Esophagus squamous epithelium (tissue), 5 donors: Measurements from ENCODE around the gene CIDEB. TPM values are rescaled to one million over a fixed set of nuclear protein-coding genes. Genes with fewer than 3 reads are reported as not detected.

ENCODE experiments used
- DNase-seq: peaks from one replicate; lab custom pipeline; 2025; lab: John Stamatoyannopoulos, UW
- H3K27ac ChIP-seq, 4 donors: fragments of 200-600 bp; sonication (generic); one replicate each; pipeline ENCODE4 v1.5.1; 2016 to 2019; ENCODE audit warnings: mild to moderate bottlenecking in 1 of 4
- H3K27me3 ChIP-seq, 4 donors: fragments of 200-600 bp; sonication (generic); 1 replicate in 3 of 4; 2 replicates in 1 of 4; pipeline versions ENCODE4 v1.5.1 to v1.6.0; 2017 to 2021; ENCODE audit warnings: antibody characterized with exemption in 1 of 4
- H3K36me3 ChIP-seq, 3 donors: fragments of 200-600 bp; sonication (generic); one replicate each; pipeline ENCODE4 v1.5.1; 2016 to 2019
- H3K4me1 ChIP-seq, 3 donors: fragments of 200-600 bp; sonication (generic); one replicate each; pipeline ENCODE4 v1.5.1; 2017 to 2019
- H3K4me3 ChIP-seq, 4 donors: fragments of 200-600 bp; sonication (generic); 1 replicate in 3 of 4; 2 replicates in 1 of 4; pipeline ENCODE4 v1.5.1; 2016 to 2019; ENCODE audit warnings: mild to moderate bottlenecking in 2 of 4, moderate library complexity in 1 of 4
- H3K9me3 ChIP-seq, 3 donors: fragments of 200-600 bp; sonication (generic); one replicate each; pipeline ENCODE4 v1.5.1; 2016 to 2019
- POLR2A ChIP-seq, 4 donors: fragments of 450-650 bp; IDR thresholded peaks; one replicate each; pipeline ENCODE4 v1.6.1; 2017; ENCODE audit warnings: antibody characterized with exemption in 4 of 4, mild to moderate bottlenecking in 4 of 4, moderate library complexity in 3 of 4
- WGBS, 2 donors: methylation state at CpG; one replicate each; pipeline ENCODE4 v1.1.5; 2018; 5-methylcytosine and 5-hydroxymethylcytosine counted together
- intact Hi-C: fragments of 100-400 bp; cut with DNase I; formaldehyde crosslinking; loops from one replicate; pipeline ENCODE4 v1.15.0; 2022
- total RNA-seq, 4 donors: library from RNA; depleted of rRNA; stranded (reverse); fragments of >200 nt; gene quantifications; one replicate each; pipeline ENCODE4 v1.1.0, GENCODE V29; 2016
- TF ChIP-seq, protein P1 (sequence below), 6 experiments: fragments of 450-650 bp in 4 of 6; fragments of 200-600 bp in 2 of 6; sonication (generic) in 2 of 6; IDR thresholded peaks; one replicate each; pipeline ENCODE4 v1.5.1; 2016 to 2019; ENCODE audit warnings: antibody characterized with exemption in 6 of 6, mild to moderate bottlenecking in 4 of 6, moderate library complexity in 4 of 6
- donor health status: DM: yes; HTN: yes; CAD: no.

Gene CIDEB
- total RNA-seq, 4 donors from 2014 or later, result 18.3 to 41.4 (median 30.4) TPM

DNA sequence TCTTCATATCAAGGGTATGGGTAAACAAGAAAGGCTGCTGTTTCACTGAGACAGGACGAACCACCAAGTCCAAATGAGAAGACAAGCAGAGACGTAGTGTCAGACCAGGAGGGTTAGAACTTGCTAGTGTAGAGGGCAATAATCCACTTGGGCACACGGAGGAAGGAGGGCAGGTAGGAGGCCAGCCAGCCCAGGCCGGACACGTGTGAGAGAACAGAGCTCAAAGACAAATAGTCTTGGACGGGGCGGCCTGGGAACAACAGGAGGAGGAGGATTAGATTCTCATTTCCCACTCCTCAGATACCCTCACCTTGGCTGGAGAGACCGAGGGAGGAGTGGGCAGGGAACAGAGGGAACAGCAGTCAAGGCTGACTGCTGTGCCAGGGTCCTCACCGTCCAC lies 17.0 kb downstream of the CIDEB start:
- intact Hi-C loops, result no loop called here
- no peak for DNase-seq
- Histone ChIP-seq H3K4me1 (peaks cover 5 to 18% (median 5%) of the 10 kb centered on the region in 3 donors), H3K27ac (no peak overlapping the region), H3K36me3 (peaks cover 22 to 74% (median 24%) of the 10 kb centered on the region in 3 donors), H3K4me3 (no peak overlapping the region), H3K9me3 (no peaks in the 10 kb centered on the region), H3K27me3 (no peaks in the 10 kb centered on the region)
- 83 to 84% methylated on average over 9 of the region's 9 CpGs for WGBS, 2 donors
- TF ChIP-seq POLR2A (IDR thresholded peaks at IDR 0.05), result no peak
- TF ChIP-seq, protein P1, sequence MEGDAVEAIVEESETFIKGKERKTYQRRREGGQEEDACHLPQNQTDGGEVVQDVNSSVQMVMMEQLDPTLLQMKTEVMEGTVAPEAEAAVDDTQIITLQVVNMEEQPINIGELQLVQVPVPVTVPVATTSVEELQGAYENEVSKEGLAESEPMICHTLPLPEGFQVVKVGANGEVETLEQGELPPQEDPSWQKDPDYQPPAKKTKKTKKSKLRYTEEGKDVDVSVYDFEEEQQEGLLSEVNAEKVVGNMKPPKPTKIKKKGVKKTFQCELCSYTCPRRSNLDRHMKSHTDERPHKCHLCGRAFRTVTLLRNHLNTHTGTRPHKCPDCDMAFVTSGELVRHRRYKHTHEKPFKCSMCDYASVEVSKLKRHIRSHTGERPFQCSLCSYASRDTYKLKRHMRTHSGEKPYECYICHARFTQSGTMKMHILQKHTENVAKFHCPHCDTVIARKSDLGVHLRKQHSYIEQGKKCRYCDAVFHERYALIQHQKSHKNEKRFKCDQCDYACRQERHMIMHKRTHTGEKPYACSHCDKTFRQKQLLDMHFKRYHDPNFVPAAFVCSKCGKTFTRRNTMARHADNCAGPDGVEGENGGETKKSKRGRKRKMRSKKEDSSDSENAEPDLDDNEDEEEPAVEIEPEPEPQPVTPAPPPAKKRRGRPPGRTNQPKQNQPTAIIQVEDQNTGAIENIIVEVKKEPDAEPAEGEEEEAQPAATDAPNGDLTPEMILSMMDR (IDR thresholded peaks at IDR 0.05), result no peak

DNA sequence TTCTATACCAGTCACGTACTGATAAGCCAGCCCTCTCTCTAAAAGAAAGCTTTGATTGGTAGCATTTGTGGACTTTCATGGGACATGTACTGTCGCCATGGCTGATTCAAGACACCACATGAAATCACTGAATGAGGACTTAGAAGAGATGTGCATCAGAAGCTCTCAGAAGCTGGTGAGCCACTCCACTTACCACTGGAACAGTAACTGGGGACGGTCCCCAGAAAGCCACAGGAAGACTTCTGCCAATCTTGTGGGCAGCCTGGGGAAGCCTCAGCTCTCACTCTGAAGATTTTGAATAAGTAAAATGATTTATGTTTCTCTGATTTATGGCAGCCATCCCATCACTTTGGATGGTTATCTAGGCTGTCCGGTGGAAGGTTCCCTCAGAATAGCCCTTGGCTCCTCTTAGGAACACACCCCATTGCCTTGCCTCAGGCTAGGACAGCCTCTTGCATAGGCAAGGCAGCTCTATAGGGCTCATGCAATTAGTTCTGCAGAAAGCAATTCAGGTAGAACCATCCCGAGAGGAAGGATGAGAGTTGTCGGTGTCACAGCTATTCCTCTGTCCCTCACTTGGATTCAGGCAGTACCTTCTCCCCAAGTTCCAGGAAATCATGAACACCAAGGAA lies 18.0 kb downstream of the CIDEB start:
- peaks cover 22 to 65% (median 24%) of the 10 kb centered on the region in 3 donors for H3K36me3 ChIP-seq
- H3K9me3 ChIP-seq, result no peaks in the 10 kb centered on the region
- peaks cover 6 to 28% (median 8%) of the 10 kb centered on the region in 3 donors for H3K4me1 ChIP-seq
- H3K4me3 ChIP-seq, result no peak overlapping the region
- no peak overlapping the region for H3K27ac ChIP-seq
- TF ChIP-seq, protein P1 (IDR thresholded peaks at IDR 0.05), result no peak
- TF ChIP-seq POLR2A (IDR thresholded peaks at IDR 0.05), result no peak
- DNase-seq, result no peak
- no peaks in the 10 kb centered on the region for H3K27me3 ChIP-seq
- intact Hi-C loops, result no loop called here
- 57 to 81% methylated on average over 4 to 5 of the region's 6 CpGs for WGBS, 2 donors

DNA sequence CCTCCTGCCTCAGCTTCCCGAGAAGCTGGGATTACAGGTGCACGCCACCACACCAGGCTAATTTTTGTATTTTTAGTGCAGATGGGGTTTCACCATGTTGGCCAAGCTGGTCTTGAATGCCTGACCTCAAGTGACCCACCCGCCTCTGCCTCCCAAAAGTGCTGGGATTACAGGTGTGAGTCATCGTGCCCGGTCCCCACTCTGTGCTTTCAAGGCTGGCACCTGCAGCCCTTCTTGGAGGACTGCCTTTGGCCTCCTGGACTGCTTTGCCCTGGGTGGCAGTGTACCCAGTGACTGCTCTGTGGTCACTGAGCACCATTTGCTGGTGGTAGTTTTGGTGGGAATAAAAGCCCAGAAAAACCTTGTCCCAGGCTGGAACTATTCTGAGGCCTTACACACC lies 20.8 kb downstream of the CIDEB start:
- Histone ChIP-seq H3K36me3 (peaks cover 16 to 37% (median 22%) of the 10 kb centered on the region in 3 donors), H3K4me3 (no peak overlapping the region), H3K27ac (peak overlapping the region in 2 of 4 donors; percentile 1 to 23), H3K4me1 (peaks cover 13 to 54% (median 17%) of the 10 kb centered on the region in 3 donors), H3K9me3 (no peaks in the 10 kb centered on the region), H3K27me3 (no peaks in the 10 kb centered on the region)
- intact Hi-C loops, result no loop called here
- DNase-seq, result no peak
- TF ChIP-seq, protein P1 (IDR thresholded peaks at IDR 0.05), result no peak
- TF ChIP-seq POLR2A (IDR thresholded peaks at IDR 0.05), result no peak
- WGBS, 2 donors, result 87 to 90% methylated on average over 3 to 5 of the region's 5 CpGs

DNA sequence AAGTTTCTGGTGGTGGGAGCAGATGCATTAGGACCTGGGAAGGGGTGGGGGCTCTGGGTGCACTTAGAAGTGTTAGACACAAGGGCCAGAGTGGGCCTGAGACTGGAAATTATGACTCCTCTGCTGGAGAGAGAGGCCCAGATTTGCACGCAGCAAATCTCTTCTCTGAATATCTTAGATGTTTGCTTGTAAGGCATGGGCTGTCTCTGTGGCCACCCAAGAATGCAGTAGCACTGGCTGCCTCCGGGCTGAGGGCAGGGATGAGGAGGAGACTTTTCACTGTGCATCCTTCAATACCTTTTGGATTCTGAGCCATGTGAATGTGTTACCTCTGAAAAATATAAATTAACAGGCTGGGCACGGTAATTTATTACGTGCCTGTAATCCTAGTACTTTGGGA lies 22.4 kb downstream of the CIDEB start:
- H3K36me3 ChIP-seq, result peaks cover 2 to 20% (median 7%) of the 10 kb centered on the region in 3 donors
- H3K4me3 ChIP-seq, result no peak overlapping the region
- H3K27me3 ChIP-seq, result no peaks in the 10 kb centered on the region
- H3K27ac ChIP-seq, result peak overlapping the region; percentile 21 to 76 (median 55)
- TF ChIP-seq, protein P1 (IDR thresholded peaks at IDR 0.05), result no peak
- no peak for TF ChIP-seq POLR2A (IDR thresholded peaks at IDR 0.05)
- WGBS, 2 donors, result 38 to 60% methylated on average over 3 to 4 of the region's 4 CpGs
- peaks cover 17 to 71% (median 24%) of the 10 kb centered on the region in 3 donors for H3K4me1 ChIP-seq
- intact Hi-C loops, result no loop called here
- no peak for DNase-seq
- no peaks in the 10 kb centered on the region for H3K9me3 ChIP-seq

DNA sequence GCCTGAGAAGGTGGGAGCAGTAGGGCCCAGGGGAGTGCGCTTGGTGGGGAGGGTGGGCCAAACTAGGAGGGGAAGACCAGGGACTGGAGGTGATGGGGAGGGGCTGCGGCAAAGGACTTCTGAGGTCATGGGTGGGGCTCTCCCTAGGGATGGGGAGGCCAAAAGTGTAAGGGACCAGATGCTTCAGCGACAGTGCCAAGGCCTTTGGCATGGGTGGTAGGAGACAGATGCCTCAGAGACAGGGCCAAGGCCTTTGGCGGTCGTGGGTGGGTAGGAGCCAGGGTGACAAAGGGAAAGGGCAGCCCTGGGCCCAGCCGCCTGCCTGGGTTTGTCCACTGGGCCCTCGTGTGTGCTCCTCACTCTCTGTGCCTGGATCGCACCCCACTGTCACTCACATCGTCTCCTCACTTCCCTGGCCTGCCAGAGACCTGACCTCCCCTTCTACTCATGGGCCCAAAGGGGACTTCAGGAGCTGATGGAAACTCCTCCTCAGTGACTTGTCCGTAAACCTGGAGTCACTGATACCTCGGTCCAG lies 23.2 kb downstream of the CIDEB start:
- DNase-seq, result no peak
- TF ChIP-seq POLR2A (IDR thresholded peaks at IDR 0.05), result no peak
- TF ChIP-seq, protein P1 (IDR thresholded peaks at IDR 0.05), result no peak
- 71 to 72% methylated on average over 10 to 11 of the region's 11 CpGs for WGBS, 2 donors
- Histone ChIP-seq H3K27ac (peak overlapping the region; percentile 21 to 76 (median 55)), H3K27me3 (no peaks in the 10 kb centered on the region), H3K36me3 (peaks cover 0 to 13% (median 2%) of the 10 kb centered on the region in 3 donors), H3K9me3 (no peaks in the 10 kb centered on the region), H3K4me3 (no peak overlapping the region), H3K4me1 (peaks cover 24 to 78% (median 31%) of the 10 kb centered on the region in 3 donors)
- intact Hi-C loops, result no loop called here
